ENCODE data around the gene KCNJ9.
A peak's percentile ranks its signal among the peaks of the same experiment; 100 is the strongest.

Gene KCNJ9

GRCh38 chr1:160089883-160090282 is 8.5 kb downstream of the KCNJ9 start:
- no peak for DNase-seq

GRCh38 chr1:160090760-160091159 is 9.4 kb downstream of the KCNJ9 start:
- DNase-seq, result no peak

DNA sequence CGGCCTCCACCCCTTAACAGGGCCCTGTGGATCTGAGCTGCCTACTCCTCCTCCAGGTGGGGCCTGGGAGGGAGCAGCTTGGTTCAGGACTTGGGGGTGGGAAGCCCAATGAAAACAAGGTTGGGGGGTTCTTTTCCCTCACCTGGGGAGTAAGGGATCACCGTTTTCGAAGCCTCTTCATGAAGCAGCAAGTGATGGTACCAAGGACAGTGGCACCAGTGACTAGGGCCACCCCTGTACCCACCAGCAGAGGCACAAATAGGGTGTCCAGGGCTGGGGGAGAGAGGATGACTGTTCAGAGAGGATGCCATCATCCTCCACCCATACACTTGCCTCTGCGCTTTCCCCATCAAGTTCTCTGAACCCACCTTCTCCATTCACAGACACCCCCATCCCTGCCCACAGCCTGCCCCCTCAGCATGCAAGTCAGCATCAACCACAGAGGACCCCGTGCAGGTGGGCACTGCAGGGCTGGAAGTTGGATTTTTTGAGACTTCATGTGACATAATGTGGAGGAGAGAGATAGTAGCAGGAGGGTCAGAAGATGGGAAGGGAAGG is 10.4 kb downstream of the KCNJ9 start:
- no peak for DNase-seq

DNA sequence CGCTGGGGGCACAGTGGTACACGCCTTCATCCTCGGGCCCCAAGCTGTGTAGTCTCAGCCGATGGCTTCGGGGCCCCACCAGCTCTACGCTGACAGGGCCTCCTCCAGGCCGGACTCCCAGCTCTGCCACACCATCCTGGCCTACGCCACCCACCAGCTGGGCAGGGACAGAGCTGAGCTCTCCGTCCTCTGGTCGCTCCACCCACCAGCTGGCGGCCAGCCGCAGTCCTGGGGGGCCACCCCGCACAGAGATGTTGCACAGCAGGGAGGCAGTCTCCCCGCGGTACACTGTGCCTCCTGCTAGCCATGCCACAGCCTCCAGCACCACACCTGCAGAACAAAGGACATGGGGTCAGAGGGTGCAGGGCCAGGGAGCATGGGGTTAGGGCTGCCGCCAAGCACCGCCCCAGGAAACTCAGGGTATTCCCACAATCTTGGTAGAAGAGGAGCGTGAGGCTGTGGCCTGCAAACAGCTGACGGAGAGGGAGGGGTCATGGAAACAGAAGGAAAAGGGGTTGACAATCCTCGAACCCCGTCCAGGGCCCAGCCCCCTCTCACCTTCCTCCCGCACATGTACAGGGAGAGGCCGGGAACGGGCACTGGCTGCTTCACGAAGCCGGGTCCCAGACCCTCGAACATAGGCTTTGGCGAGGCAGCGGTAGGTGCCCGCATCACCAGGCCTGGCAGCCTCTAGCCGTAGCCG is 11.2 kb downstream of the KCNJ9 start:
- DNase-seq, result no peak

DNA sequence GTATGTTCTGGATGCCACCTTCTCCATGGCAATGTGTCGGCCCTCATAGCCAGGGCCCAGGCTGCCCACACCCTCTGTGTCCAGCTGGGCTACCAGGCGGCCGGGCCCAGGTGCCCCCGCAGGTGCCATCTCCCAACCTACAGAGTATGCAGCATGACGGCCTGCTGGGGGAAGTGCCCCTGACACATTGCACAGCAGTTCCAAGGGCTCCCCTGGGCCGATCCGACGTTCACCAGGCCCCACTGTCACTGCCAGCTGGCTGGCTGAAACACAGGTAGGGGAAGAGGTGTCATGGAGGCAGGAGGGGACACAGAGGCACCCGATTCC is 11.7 kb downstream of the KCNJ9 start:
- DNase-seq, result no peak

DNA sequence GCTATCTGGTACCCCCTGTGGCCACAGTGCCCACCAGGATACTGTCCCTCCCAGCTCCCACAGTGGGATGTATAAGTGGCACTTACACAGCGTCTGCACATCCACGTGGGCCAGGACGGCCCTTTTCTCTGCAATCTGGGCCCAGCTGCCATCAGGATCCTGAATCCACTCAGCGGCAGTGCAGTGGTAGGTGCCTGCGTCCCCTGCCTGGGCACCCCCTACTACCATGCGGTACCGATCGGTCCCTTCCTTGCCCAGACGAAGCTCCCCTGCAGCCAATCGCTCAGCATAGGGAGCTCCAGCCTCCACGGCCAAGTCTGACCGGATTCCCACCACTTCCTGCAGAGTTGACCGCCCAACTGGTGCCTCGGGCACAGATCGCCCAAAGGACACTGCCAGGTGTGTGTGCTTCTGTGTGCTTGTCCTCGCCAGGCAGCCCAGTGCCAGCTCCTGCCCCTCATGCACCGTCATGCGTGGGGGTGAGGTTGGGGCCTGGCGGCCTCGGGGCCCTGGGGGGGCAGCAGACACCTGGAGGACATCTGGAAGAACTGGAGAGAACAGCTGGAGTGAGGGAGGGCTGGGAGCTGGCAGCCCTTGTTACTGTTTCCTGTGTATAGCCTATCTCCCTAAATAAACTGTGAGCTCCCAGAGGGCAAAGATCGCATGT is 12.4 kb downstream of the KCNJ9 start:
- DNase-seq, result no peak

- DNase-seq, result no peak
These were observed 12.9 kb downstream of the KCNJ9 start for GRCh38 chr1:160094291-160094625.

DNA sequence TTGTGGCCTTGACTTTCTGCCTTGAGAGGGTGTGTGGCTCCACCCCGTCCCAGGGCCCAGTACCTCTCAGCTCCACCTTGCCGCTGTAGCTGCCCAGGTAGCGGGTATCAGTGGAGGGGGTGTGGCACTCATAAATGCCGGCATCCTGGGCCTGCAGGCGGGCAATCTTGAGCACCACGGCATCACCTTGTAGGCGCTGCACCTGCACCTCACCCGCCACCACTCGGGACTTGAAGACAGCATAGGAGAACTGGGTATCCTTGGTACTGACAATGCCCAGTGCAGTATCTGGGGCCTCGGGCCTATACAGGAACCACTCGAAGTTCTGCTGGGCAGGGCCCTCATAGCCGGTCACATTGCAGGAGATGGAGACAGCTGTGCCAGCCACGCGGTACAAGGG is 13.5 kb downstream of the KCNJ9 start:
- no peak for DNase-seq

DNA sequence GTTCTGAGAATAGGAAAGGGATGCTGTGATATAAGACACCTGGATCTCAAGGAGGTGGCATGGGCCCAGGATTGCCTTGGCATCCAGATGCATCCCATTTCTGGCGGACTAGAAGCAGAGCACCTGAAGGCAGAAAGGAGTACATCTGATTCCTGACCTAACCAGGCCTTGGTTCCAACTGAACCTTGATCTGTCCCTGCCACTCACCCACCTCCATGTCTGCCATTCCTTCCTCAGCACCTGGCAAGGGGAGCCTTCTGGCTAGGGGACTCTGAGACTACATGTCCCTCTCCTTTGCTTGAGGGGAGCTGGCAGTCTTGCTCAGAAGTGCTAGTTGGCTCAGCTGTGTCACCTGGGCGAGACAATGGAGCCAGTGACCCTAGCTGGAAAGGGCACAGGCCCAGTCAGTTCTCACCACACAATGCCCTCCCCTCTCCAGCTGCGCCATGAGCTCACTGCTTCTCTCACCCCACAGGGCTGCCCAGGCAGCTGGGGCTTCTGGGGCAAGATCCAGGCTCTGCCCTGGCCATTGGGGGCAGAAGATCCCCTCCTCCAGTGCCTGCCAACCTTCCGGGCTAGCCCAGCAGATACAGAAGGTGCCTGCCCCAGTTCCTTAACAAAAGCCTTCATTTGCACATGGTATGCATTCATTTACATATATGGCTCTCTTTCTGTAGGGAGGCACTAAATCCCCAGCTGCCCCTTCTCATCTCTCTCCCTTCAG is 14.2 kb downstream of the KCNJ9 start:
- no peak for DNase-seq

DNA sequence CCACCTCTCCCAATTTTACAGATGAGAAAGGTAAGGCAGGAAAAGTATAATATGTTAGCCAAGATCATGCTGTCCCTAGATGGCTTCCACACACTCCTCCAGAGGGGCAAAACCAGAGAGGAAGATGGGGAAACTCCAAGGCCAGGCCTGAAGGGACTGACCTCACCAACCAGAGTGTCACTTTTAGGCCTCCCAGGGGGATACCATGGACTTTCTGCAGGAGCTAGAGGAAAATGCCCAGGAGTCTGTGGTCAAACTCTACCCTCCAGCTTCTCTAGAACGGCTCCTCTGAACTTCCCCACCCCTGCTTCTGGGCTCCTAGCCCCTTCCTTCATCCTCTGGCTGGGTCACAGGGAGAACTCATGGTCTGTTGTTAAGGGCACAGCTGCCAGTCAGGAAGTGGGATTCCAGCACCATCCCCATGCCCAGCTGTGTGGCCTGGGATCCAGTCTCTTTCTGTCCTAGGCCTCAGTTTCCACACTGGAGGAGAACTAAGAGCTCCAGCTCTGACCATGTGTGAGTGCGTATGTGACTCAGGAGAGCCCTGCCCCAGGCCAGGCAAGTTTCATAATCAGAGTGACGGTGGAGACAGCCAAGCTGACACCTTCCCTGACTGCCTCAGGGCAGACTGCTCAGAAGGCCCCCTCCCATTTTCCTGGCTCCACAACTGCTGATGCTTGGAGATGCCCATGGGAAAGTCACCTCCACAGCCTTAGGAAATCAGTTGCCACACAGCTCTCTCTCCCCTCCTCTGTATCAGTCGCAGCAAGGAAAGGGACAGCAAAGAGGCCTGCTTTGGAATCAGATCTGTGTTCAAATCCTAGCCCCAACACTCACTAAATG is 15.2 kb downstream of the KCNJ9 start:
- DNase-seq, result no peak

- DNase-seq, result no peak
These were observed 16.0 kb downstream of the KCNJ9 start for GRCh38 chr1:160097151-160097910.

DNA sequence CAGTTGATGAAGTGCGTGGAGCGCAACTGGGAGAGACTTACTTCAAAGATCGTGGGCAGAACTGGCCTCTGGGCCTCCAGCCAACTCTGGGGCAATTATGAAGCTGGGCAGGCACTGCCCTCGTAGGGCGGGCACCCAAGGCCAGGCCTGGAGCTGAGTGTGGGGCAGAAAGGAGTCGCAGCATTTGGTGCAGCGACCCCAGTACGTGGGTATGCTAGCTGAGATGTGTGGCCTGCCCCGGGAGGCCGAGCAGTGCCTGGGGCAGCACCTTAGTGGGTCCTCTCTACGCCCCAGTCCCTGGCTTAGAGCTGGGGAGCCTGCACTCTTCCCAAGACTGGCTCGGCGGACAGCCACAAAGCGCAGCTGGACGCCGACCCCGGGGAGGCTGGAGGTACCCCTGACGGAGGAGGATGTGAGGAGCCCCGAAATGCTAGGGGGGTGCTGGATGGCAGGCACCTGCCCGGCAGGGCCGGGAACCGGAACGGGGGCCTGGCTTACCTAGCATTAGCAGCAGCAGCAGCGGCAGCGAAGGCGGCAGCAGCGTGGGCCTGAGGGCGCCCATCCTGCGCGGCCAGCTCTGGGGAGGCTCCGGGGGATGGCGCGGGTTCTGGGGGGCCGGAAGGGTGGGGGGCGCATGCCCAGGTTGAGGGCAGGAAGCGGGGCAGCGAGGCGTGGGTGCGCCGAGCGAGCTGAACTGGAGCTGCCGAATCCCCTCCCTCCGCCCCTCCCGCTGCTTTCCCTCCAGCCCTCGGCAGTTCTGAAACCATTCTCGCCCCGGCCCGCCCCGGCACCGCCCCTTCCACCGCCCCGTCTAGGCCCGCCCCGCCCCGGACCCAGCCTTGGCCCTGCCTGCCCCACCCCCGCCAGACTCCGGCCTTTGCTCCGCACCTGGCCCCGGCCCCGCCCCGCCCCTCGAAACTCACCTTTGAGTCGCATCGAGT is 16.8 kb downstream of the KCNJ9 start, which contains the start of gene IGSF8:
Gene IGSF8, minus strand, starts transcription at position 709 of the 941 bp plus-strand sequence. Its CDS starts 147 bp downstream, at position 562.
- DNase-seq, result peak; percentile 89

- DNase-seq, result peak; percentile 98
These were observed 17.7 kb downstream of the KCNJ9 start for GRCh38 chr1:160098852-160099561.

DNA sequence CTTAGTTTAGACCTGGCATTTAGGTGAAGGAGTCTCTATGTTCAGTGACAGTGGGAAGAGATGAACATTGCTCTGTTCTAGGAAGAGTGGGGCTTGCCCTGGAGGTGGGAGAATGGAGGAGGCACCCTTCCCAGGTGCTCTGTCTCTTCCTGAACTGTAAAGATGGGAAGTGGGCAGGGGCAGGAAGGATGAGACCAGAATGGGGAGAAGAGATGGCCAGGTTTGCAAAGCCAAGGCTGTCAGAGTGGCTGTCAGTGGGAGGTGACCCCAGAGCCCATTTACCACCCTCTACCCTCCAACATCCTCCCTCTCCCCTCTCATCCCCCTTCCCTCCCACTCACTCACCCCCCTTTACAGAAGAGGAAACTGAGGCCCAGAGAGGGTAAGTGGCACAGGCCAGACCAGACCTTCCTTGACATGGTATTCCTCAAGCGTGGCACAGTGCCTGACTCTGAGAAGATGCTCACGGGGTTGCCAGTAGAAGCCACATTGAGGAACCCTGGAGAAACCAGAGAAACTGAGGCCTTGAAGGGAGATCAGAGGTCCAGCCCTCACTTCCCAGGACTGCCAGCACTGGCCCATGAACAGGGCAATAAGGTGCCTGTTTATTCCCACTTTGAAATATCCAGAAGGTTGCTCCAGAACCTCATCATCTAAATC is 18.5 kb downstream of the KCNJ9 start:
- no peak for DNase-seq

DNA sequence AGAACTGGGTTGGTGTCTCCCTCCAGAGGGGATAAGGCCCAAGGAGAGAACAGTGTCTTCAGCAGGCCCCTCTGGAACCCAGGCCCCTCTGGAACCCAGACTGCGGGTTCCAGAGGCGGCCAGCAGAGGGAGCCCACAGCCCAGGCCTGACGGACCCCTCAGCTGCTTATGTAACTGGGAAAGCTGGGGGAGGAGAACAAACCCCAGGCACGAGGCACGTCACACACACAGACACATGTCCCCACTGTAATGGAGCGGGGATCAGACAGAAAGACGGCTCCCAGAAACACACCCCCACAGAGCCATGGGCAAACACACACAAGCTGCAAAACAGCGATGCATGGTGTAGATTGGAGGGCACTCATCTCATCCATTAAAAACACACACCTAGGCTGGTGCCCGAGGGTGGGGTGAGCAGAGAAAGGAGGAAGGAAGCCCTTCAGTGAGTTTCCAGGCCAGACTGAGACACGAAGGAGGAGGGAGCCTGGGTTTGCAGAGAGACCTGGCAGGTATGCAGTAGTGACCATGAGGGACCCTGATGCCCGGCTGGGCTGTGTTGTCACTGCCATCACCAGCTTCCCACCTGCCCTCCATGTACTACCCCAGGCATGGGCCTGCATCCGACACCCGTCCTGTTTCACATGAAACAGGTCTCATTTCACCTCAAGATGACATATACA is 19.8 kb downstream of the KCNJ9 start:
- DNase-seq, result peak; percentile 73

DNA sequence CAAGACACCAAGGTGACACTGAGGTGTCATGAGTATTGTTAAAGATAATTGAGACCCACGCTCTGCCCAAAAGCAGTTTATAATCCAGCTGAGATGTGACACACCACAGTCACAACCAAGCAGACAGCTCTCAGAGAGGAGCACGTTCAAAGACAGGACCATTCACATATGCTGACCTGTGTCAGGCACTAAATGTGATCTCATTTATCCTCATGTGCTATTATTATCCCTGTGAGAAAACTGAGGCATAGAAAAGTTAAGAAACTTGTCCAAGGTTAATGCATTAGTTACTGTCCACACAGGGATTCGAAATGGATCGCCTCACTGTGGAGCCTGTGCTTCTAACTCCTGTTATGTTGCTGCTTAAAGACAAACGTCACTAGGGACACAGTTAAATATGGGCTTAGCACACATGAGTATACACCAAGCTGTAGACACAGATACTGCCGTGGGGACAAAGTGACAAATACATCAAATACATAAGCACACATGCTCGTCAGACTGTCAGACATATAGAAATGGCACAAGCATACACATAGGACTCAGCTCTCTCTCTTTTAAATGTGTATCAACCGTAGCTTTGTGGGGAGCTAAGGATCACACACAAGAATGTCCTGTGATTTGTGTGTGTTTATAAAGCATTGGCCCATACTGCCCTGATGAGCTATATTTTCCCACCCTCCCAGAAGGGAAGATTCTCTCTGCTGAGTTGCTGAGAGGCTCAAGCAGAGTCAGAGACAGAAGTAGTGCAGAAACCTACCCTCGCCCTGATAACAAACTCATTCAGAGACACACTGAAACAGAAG is 20.6 kb downstream of the KCNJ9 start:
- no peak for DNase-seq

- no peak for DNase-seq
These were observed 22.5 kb downstream of the KCNJ9 start for GRCh38 chr1:160103658-160104408.
